Occipital lobe (tissue), 2 donors: ENCODE results near the gene SF1. TPM values are rescaled to one million over a fixed set of nuclear protein-coding genes. Genes with fewer than 3 reads are reported as not detected.

Experiments
- DNase-seq: peaks from one replicate; lab custom pipeline; 2025; lab: John Stamatoyannopoulos, UW
- total RNA-seq: library from RNA; depleted of rRNA; stranded (reverse); fragments of >200 nt; gene quantifications from one replicate; pipeline ENCODE4 v1.2.3, GENCODE V29; 2014

Gene SF1
- total RNA-seq, 1 donor from 2014 or later = 80.0 TPM

DNA sequence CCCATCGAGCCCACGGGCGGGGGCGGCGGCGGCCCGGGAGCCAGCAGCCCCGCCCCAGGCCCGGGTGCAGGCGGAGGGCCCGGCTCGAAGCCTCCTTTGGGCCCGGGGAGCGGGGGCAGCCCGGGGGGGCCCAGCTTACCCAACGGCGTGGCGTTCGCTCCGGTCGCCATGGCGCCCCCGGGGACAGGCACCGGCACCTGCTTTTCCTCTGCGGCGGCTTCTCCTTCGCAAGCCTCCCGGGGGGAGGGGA, 194 bp downstream of the SF1 start:
- DNase-seq = no peak

DNA sequence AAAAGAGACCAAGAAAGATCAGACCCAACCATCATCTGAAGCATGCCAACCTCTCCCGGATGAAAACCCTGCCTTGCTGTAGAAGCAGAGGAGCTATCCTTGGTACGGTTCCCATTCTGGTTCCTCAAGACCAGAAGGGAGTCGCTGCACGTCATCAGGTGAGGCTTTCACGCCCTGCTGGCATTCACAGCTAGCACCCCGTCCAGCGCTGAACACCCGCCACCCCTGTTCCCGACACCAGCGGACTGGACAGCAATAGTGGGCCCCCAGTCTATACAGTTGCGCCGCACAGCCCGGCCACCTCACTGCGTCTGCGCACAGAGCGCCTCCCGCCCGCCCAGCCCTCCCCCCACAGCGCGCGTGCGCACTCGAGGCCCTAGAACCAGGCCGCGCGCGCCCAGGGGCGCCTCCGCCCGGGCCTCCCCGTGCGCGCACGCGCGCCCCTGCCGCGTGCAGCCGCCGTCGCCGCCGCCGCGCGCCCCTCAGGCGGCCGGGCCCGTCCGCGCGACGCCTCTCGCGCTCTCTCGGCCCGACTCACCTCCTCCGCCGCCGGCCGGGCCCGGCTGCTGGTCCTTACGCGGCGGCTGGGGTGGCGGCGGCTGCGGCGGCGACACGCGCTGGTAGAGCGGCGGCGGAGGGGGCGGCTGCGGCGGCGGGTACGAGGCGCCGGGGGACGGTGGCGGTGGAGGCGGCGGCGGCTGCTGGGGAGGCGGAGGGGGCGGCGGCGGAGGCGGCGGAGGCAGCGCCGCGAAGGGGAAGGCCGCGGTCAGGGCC, 706 bp downstream of the SF1 start:
- DNase-seq = peak; percentile 57

- no peak for DNase-seq
These were observed 1.5 kb downstream of the SF1 start for GRCh38 chr11:64776875-64777274.

- DNase-seq = no peak
These were observed 1.9 kb downstream of the SF1 start for GRCh38 chr11:64776425-64776824.

GRCh38 chr11:64774144-64774543, 4.2 kb downstream of the SF1 start:
- no peak for DNase-seq

- DNase-seq = no peak
These were observed 5.9 kb downstream of the SF1 start for GRCh38 chr11:64772303-64773018.

GRCh38 chr11:64771861-64772260, 6.5 kb downstream of the SF1 start:
- no peak for DNase-seq

DNA sequence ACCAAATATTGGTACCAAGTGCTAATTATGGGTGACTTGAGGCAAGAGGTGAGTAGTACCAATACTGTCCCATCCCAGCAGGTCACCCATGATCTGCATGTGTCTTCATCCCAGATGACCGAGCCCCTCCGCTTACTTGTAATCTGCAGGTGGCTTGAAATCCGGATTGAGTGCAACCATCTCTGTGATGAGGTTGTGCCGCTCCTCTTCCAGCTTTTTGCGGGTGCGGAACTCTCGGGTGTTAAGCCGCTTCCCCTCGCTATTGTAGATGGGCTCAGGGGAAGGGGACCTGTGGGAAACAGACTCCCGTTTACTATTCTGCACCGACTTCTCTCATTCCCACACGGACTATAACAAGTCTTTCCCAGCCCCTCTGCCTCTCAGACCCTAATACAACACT, 8.2 kb downstream of the SF1 start:
- no peak for DNase-seq

GRCh38 chr11:64769283-64769682, 9.1 kb downstream of the SF1 start:
- DNase-seq = no peak

DNA sequence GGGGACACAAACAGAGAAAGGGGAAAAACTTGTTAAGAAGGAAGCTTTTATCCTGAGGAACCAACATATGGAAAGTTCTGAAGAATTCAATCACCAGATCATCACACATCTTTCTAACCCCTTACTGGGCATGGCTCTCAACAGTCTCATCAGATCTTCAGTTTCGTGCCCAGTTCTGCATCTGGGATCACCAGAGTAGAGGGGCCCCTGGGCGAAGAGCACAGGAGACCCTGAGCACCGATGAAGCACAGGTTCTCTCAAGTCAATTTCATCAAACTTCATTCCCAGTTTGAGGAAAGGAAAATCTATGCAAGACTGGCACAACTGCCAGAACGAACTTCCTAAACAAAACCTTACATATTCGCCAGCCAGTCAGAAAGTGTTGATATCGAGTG, 10.0 kb downstream of the SF1 start:
- no peak for DNase-seq

DNA sequence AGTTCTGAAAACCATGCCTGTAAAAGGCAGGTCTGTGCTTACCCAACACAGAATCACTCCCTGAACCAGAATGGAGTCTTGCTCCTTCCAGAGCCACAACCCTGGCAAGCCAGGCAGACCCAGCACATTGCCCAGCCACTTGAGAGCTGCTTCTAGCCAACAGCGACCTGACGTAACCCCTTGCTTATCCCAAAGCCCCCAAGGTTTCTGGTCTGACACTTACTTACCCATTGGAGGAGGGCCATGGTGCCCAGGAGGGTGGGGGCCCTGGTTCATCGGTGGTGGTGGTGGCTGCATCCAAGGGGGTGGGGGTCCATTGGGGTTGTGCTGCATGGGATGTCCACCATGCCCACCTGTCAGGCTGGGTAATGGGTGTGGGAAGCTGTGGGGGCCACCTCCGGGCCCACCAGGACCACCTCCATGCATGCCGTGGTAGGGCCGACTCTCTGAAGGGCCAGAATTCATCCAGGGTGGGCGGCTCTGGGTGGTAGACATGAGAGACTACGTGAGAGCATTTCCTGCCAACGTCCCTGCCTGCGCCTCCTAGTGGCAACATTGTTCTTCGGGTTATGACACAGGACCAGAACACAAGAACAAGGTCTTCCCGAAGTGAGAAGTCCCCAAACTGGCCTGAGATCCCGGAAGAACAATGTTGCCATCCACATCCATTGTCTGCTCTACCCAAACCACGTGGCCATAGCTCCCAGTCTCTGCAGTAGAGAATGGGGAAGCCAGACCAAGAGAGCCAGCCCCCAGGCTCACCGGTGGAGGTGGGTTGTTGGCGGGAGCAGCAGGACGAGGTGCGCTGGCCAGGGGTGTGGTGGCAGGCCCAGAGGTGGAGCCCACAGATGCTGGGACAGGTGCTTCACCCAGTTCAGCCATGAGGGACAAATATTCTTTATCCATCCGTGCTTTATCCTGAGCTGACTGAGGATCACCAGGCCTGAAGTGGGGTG, 10.7 kb downstream of the SF1 start:
- no peak for DNase-seq

GRCh38 chr11:64766881-64767280, 11.5 kb downstream of the SF1 start:
- no peak for DNase-seq

DNA sequence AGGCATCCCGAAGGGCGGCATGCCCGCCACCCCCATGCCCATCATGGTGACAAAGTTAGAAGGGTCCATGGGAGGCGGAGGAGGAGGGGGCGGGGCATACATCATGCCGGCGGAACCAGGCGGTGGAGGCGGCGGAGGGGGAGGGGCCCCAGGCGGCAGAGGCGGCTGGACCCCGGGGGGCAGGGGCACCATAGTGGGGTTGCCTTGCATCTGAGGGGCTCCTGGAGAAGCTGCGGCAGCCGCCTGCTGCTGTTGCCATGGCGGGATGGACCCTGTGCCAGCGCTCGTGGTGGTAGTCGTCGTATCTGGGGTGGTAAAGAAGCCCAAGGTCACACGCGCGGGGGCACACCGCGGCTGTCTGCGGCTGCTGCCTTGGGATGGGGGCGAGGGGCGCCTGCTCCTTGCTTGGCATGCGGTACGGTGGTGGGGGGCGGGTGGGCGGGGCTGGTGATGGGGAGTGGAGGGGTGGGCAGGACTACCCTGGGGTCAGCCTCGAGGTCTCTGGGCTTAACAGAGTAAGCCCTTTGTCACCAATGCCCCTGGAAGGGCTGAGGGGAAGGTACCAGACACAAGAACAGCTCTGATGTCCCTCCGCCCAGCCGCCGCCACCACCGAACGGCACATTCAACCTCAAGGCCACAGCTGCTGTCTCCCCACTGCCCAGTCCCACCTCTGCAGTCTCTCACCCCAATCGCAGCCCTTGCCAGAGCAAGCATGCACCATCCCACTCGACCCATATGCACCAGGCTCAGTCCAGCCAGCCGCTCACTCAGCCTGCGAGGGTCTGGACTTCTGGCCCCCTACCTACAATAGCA, 12.3 kb downstream of the SF1 start:
- no peak for DNase-seq

GRCh38 chr11:64765291-64765850, 13.0 kb downstream of the SF1 start:
- no peak for DNase-seq

DNA sequence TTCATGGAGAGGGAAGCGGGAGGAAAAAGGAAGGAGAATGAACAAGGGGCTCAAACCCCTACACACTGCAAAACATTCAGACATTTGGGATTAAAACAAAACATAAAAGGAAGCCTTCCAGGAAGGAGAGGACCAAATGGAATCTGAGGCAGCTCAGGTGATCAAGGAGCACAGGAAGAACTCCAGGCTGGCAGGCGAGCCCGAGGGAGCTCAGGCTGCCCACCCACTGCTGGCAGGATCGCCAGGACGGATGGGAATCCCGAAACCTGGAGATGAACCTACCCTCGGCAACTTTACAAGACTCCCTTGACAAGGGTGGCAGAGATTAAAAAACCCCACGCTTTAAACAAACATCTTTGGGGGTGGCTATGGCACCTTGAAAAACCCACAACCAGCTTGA, 13.6 kb downstream of the SF1 start:
- no peak for DNase-seq

DNA sequence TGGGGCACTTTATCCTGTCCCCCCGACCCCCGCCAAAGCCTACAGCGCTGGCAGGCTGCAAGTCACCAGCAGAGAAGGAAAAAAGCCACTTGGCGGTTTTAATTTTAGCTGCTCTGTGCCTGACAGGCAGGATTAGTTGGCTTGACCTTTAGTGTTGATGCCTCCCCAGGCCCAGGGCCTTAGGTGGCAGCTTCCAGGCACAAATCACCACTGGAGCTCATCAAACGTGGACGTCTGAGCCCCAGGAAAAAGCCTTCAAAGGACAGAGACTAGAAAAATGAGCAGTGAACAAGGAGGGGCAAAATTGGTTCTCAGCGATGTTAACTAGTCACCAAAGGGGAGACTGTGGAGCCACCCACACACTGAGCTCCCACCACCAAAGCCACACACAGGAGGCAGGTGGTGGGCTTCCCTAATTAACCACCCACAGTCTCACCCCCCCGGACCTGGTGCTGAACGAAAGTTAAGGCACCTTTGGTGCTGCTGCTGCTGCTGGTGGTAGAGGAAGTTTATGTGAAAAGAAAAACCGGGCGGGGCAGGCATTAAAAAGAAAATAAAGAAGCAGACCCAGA, 14.2 kb downstream of the SF1 start:
- DNase-seq = no peak

DNA sequence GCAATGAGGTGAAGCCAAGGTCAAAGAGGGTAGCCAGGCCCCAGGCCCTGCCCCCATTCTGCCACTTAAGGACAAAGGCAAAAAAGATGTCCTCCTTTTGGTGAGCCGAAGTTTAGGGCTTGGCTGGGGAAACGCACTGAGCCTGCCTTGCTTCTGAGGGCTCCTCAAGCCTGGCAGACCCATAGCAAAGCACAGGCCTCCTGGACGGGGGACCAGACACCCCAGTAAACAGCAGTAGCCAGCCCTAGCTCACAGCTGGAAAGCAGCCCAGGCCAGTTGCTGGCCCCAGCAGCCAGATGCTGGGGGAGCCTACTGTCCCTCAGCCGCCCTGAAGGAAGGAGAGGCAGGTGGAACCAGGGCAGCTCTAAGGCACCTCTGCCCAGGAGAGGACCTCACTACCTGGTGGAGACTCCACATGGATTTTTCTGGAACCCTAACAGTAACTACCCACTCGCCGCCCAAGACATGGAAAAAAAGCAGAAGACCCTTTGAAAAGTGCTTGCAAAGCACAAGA, 14.8 kb downstream of the SF1 start:
- DNase-seq = no peak

GRCh38 chr11:64762674-64763525, 15.4 kb downstream of the SF1 start:
- no peak for DNase-seq

- no peak for DNase-seq
These were observed 16.1 kb downstream of the SF1 start for GRCh38 chr11:64762277-64762673.
